PC-9 (cell line): Measurements from ENCODE around the gene SPPL2B. TPM values are rescaled to one million over a fixed set of nuclear protein-coding genes. Genes with fewer than 3 reads are reported as not detected.

ENCODE experiments used
- BruUV-seq: library from RNA; stranded (reverse); fragments of 400-500 nt; replicated peaks from 2 replicates; lab custom pipeline; 2021; lab: Mats Ljungman, UMichigan
- CTCF ChIA-PET: fragments of 300-600 bp; sonication (Branson Sonifier 250); formaldehyde crosslinking; loops from one replicate; lab custom pipeline; 2022; ENCODE audit warnings: antibody characterized with exemption; lab: Charles Lee
- POLR2A ChIA-PET: fragments of 300-600 bp; sonication (Branson Sonifier 250); formaldehyde crosslinking; loops from one replicate; lab custom pipeline; 2022; ENCODE audit warnings: antibody characterized with exemption; ENCODE audit not compliant: unreplicated experiment; lab: Charles Lee
- DNase-seq, 2 experiments: peaks; one replicate each; pipeline versions ENCODE4 v3.0.0 to v3.0.0-alpha.2; 2015 to 2022; ENCODE audit warnings: mixed read lengths in 1 of 2
- H2AFZ ChIP-seq: fragments of 200-600 bp; sonication (generic); 2 replicates; pipeline ENCODE4 v1.8.1; 2017; ENCODE audit warnings: antibody characterized with exemption
- H3F3A ChIP-seq: fragments of 200-600 bp; sonication (generic); 2 replicates; pipeline ENCODE4 v1.8.1; 2017; ENCODE audit warnings: antibody characterized with exemption, mild to moderate bottlenecking, low read depth; ENCODE audit not compliant: insufficient read depth
- H3K27ac ChIP-seq: fragments of 200-600 bp; sonication (generic); 2 replicates; pipeline ENCODE4 v1.6.1; 2016; ENCODE audit warnings: mixed run types
- H3K27me3 ChIP-seq: fragments of 200-600 bp; sonication (generic); 2 replicates; pipeline ENCODE4 v1.6.1; 2016; ENCODE audit warnings: low read depth, mixed run types; ENCODE audit not compliant: insufficient read depth
- H3K36me3 ChIP-seq: fragments of 200-600 bp; sonication (generic); 2 replicates; pipeline ENCODE4 v1.6.1; 2016; ENCODE audit warnings: low read depth, mixed run types
- H3K4me1 ChIP-seq: fragments of 200-600 bp; sonication (generic); replicated peaks from 2 replicates; pipeline ENCODE4 v1.6.1; 2016; ENCODE audit warnings: mixed run types; ENCODE audit not compliant: insufficient read depth
- H3K4me2 ChIP-seq: fragments of 200-600 bp; sonication (generic); 2 replicates; pipeline ENCODE4 v1.6.1; 2017; ENCODE audit warnings: mixed run types
- H3K4me3 ChIP-seq: fragments of 200-600 bp; sonication (generic); 2 replicates; pipeline ENCODE4 v1.6.1; 2016; ENCODE audit warnings: mixed run types
- H3K79me2 ChIP-seq: fragments of 200-600 bp; sonication (generic); 2 replicates; pipeline ENCODE4 v1.6.1; 2017; ENCODE audit warnings: low read depth, mixed run types
- H3K9me2 ChIP-seq: fragments of 200-600 bp; sonication (generic); 2 replicates; pipeline ENCODE4 v1.8.1; 2017; ENCODE audit warnings: mild to moderate bottlenecking; ENCODE audit not compliant: insufficient read depth
- H3K9me3 ChIP-seq: fragments of 200-600 bp; sonication (generic); 2 replicates; pipeline ENCODE4 v1.8.1; 2016; ENCODE audit warnings: low read depth; ENCODE audit not compliant: insufficient read depth
- H4K20me1 ChIP-seq: fragments of 200-600 bp; sonication (generic); 2 replicates; pipeline ENCODE4 v1.8.1; 2017; ENCODE audit not compliant: insufficient read depth
- CTCF ChIP-seq: fragments of 200-600 bp; sonication (generic); conservative IDR thresholded peaks from 2 replicates; pipeline ENCODE4 v1.6.1; 2017; ENCODE audit warnings: mixed run types, antibody characterized with exemption, mild to moderate bottlenecking, moderate library complexity
- EZH2 ChIP-seq: fragments of 200-600 bp; sonication (generic); IDR thresholded peaks from 2 replicates; pipeline ENCODE4 v1.8.0; 2017; ENCODE audit warnings: antibody characterized with exemption, low read depth
- intact Hi-C: fragments of 100-400 bp; cut with micrococcal nuclease; formaldehyde crosslinking; loops from one replicate; pipeline ENCODE4 v1.10.0; 2022; ENCODE audit not compliant: unreplicated experiment
- total RNA-seq: library from RNA; stranded (reverse); gene quantifications from 2 replicates; pipeline ENCODE4 v1.2.3, GENCODE V29; 2021

Gene SPPL2B
- total RNA-seq, 1 experiment from 2014 or later: 49.6 TPM

GRCh38 chr19:2282062-2282861, 46.2 kb upstream of the SPPL2B start, which contains the start of gene PEAK3:
Gene PEAK3 (minus strand): TSS chr19:2282175. CDS start chr19:2280931, 1,244 bp downstream.
- no TSS peak for BruUV-seq
- H4K20me1 ChIP-seq: no peaks in the 10 kb centered on the region
- CTCF ChIA-PET: no interaction called here
- H3K4me3 ChIP-seq: no peak within 1 kb of the TSS
- H3K27me3 ChIP-seq: no peaks in the 10 kb centered on the region
- POLR2A ChIA-PET: interaction anchor here (0.6 kb wide), 1 partner anchor 8 kb away, joined by 6 read pairs; no protein-coding TSS in a partner anchor
- no peaks in the 10 kb centered on the region for H3F3A ChIP-seq
- no peaks in the 10 kb centered on the region for H3K9me2 ChIP-seq
- H3K4me1 ChIP-seq: no peaks in the 10 kb centered on the region
- H3K79me2 ChIP-seq: no peaks in the 10 kb centered on the region
- H3K27ac ChIP-seq: no peak within 1 kb of the TSS
- TF ChIP-seq CTCF (no peak), EZH2 (no peak)
- H3K9me3 ChIP-seq: no peaks in the 10 kb centered on the region
- intact Hi-C loops: no loop called here
- H2AFZ ChIP-seq: no peak within 1 kb of the TSS
- no peaks in the 10 kb centered on the region for H3K36me3 ChIP-seq
- H3K4me2 ChIP-seq: no peak within 1 kb of the TSS
- DNase-seq: no peak

GRCh38 chr19:2282862-2283237, 45.6 kb upstream of the SPPL2B start:
- no peak overlapping the region for H3K27ac ChIP-seq
- H3K27me3 ChIP-seq: no peaks in the 10 kb centered on the region
- no peak overlapping the region for H3K4me3 ChIP-seq
- no TSS peak for BruUV-seq
- TF ChIP-seq EZH2 (no peak), CTCF (no peak)
- intact Hi-C loops: no loop called here
- H3K36me3 ChIP-seq: no peaks in the 10 kb centered on the region
- no peaks in the 10 kb centered on the region for H3K9me3 ChIP-seq
- no peak overlapping the region for H3K4me2 ChIP-seq
- no peaks in the 10 kb centered on the region for H3K79me2 ChIP-seq
- no peaks in the 10 kb centered on the region for H3K4me1 ChIP-seq
- ChIA-PET POLR2A (interaction anchor here (0.6 kb wide), 1 partner anchor 8 kb away, joined by 6 read pairs; no protein-coding TSS in a partner anchor), CTCF (no interaction called here)
- H3F3A ChIP-seq: no peaks in the 10 kb centered on the region
- H3K9me2 ChIP-seq: no peaks in the 10 kb centered on the region
- no peaks in the 10 kb centered on the region for H4K20me1 ChIP-seq
- DNase-seq: no peak
- H2AFZ ChIP-seq: no peak overlapping the region

- ChIA-PET POLR2A (no interaction called here), CTCF (no interaction called here)
- no peaks in the 10 kb centered on the region for H3K4me1 ChIP-seq
- H4K20me1 ChIP-seq: no peaks in the 10 kb centered on the region
- H3K27ac ChIP-seq: no peak overlapping the region
- H3K36me3 ChIP-seq: no peaks in the 10 kb centered on the region
- TF ChIP-seq CTCF (no peak), EZH2 (no peak)
- no peaks in the 10 kb centered on the region for H3K79me2 ChIP-seq
- H3K9me3 ChIP-seq: no peaks in the 10 kb centered on the region
- no peak overlapping the region for H3K4me3 ChIP-seq
- intact Hi-C loops: no loop called here
- no peak for DNase-seq
- H2AFZ ChIP-seq: no peak overlapping the region
- H3K4me2 ChIP-seq: no peak overlapping the region
- BruUV-seq: no TSS peak
- H3K27me3 ChIP-seq: no peaks in the 10 kb centered on the region
- no peaks in the 10 kb centered on the region for H3F3A ChIP-seq
- no peaks in the 10 kb centered on the region for H3K9me2 ChIP-seq
These were observed 44.5 kb upstream of the SPPL2B start for GRCh38 chr19:2283835-2284507.
